HEK293 (cell line): ENCODE data around the gene DDT.

ENCODE experiments used
- CTCF ChIP-seq: fragments of 450-650 bp; formaldehyde crosslinking; IDR thresholded peaks from 2 replicates; pipeline ENCODE4 v1.5.1; 2016; ENCODE audit warnings: missing biosample characterization, missing genetic modification characterization
- ELK4 ChIP-seq: IDR thresholded peaks from 2 replicates; pipeline ENCODE4 v1.6.1; 2011; ENCODE audit warnings: mild to moderate bottlenecking, low read depth, low read length, borderline replicate concordance
- PATZ1 ChIP-seq: fragments of 450-650 bp; formaldehyde crosslinking; IDR thresholded peaks from 2 replicates; pipeline ENCODE4 v1.5.1; 2016; ENCODE audit warnings: missing biosample characterization, missing genetic modification characterization
- YY2 ChIP-seq: fragments of 450-650 bp; formaldehyde crosslinking; IDR thresholded peaks from 2 replicates; pipeline ENCODE4 v1.5.1; 2016; ENCODE audit warnings: missing biosample characterization, missing genetic modification characterization
- ZNF10 ChIP-seq: fragments of 450-650 bp; formaldehyde crosslinking; IDR thresholded peaks from 2 replicates; pipeline ENCODE4 v1.5.1; 2017; ENCODE audit warnings: missing biosample characterization, missing genetic modification characterization
- ZNF146 ChIP-seq: fragments of 450-650 bp; formaldehyde crosslinking; IDR thresholded peaks from 2 replicates; pipeline ENCODE4 v1.5.1; 2016; ENCODE audit warnings: missing biosample characterization, missing genetic modification characterization
- ZNF223 ChIP-seq: fragments of 450-650 bp; formaldehyde crosslinking; IDR thresholded peaks from 2 replicates; pipeline ENCODE4 v1.5.1; 2016; ENCODE audit warnings: missing biosample characterization, missing genetic modification characterization
- ZNF341 ChIP-seq: fragments of 450-650 bp; formaldehyde crosslinking; IDR thresholded peaks from 2 replicates; pipeline ENCODE4; 2016; ENCODE audit warnings: low read depth, missing biosample characterization, missing genetic modification characterization
- ZNF37A ChIP-seq: fragments of 450-650 bp; IDR thresholded peaks from 2 replicates; pipeline ENCODE4 v1.5.1; 2018; ENCODE audit warnings: missing biosample characterization, missing genetic modification characterization
- ZNF513 ChIP-seq: fragments of 450-650 bp; IDR thresholded peaks from 2 replicates; pipeline ENCODE4 v1.5.1; 2018; ENCODE audit warnings: missing biosample characterization, missing genetic modification characterization
- ZXDB ChIP-seq: fragments of 450-650 bp; formaldehyde crosslinking; IDR thresholded peaks from 2 replicates; pipeline ENCODE4 v1.5.1; 2016; ENCODE audit warnings: missing biosample characterization, missing genetic modification characterization

GRCh38 chr22:23970816-23971486 is 3.3 kb downstream of the DDT start:
- TF ChIP-seq ELK4 (no peak), ZNF513 (tag by site-specific recombination) (no peak), ZNF37A (tag by site-specific recombination) (no peak), ZNF223 (tag by site-specific recombination) (no peak), CTCF (no peak), ZNF10 (no peak), YY2 (tag by site-specific recombination) (no peak), PATZ1 (no peak), ZNF146 (tag by site-specific recombination) (no peak), ZXDB (tag by site-specific recombination) (no peak), ZNF341 (no peak)
